HCT116 (cell line): ENCODE measurements around the gene ITSN1. TPM values are rescaled to one million over a fixed set of nuclear protein-coding genes. Genes with fewer than 3 reads are reported as not detected.

ENCODE experiments used
- total RNA-seq: library from RNA; stranded (reverse); gene quantifications from one replicate; pipeline ENCODE4 v1.2.1, GENCODE V29; 2021; ENCODE audit not compliant: unreplicated experiment

Gene ITSN1
- total RNA-seq, 1 experiment from 2014 or later, result 25.8 TPM

Other genes starting within 250 kb of the ITSN1 start
- 44.6 TPM for gene IFNGR2, start 239.1 kb upstream of the ITSN1 start, total RNA-seq
- gene TMEM50B, start 162.5 kb upstream of the ITSN1 start, total RNA-seq, result 18.8 TPM
- 0.81 TPM for gene DNAJC28, start 150.8 kb upstream of the ITSN1 start, total RNA-seq
- gene GART, start 100.4 kb upstream of the ITSN1 start, total RNA-seq, result 241 TPM
- gene SON, start 99.5 kb upstream of the ITSN1 start, total RNA-seq, result 195 TPM
- 31.7 TPM for gene DONSON, start 53.8 kb upstream of the ITSN1 start, total RNA-seq
- 43.0 TPM for gene CRYZL1, start 760 bp upstream of the ITSN1 start, total RNA-seq